Mammary epithelial cell (primary cell): ENCODE data around the gene SDR42E1.

Source experiments
- EZH2 ChIP-seq: IDR thresholded peaks from 2 replicates; pipeline ENCODE4 v1.6.1; 2012; ENCODE audit warnings: low read length, inconsistent platforms, borderline replicate concordance
- TF ChIP-seq, protein P1 (sequence below), 2 donors: IDR thresholded peaks in 1 of 2; conservative IDR thresholded peaks in 1 of 2; 2 replicates each; pipeline ENCODE4 v1.5.1; 2011 to 2012; ENCODE audit warnings: inconsistent platforms in 2 of 2, low read length in 2 of 2, mild to moderate bottlenecking in 2 of 2, control low read depth in 1 of 2, low read depth in 1 of 2; ENCODE audit not compliant: insufficient read depth in 1 of 2; ENCODE audit errors: extremely low read depth in 1 of 2

DNA sequence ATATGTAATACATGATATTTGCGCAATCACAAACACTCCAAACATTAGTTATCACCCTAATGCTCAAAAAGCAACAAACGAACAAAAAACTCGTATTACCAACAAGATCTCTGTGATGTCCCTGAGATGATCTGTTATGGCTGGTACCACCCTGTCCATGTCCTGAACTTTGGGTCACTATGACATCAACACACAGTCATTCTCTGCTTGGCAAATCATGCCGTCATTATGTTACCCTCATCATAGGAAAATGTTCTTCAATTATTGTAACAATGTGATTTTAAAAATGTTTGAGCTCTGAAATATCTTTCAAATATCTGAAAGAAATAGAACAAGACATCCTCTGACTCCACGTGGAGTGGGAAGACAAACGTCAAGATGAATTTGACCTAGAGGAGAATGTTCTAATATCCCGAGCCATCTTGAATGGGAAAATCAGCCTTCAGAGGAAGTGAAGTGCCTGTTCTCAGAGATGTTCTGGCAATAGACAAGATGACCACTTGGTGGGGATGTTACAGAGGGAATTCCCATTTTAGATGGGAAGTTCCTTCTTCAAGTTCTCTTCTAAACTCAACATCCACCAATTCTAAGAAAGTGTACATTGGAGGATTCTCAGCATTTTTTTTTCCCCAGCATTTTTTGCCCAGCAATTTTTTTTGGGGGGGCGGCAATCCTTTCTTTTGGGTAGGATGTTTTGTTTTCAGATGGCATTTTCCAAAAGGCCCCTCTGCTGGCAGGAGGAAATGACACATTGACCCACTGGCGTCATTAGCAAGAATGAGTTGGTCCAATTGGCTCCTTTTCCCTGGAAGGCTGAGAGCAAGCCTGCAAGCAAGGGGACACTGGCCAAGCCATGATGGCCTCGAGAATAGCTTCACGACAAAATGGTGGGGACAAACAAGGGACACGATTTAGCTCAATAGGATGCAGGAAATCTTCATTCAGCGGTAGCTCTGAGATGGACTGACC, 20.1 kb upstream of the SDR42E1 start:
- TF ChIP-seq, protein P1, sequence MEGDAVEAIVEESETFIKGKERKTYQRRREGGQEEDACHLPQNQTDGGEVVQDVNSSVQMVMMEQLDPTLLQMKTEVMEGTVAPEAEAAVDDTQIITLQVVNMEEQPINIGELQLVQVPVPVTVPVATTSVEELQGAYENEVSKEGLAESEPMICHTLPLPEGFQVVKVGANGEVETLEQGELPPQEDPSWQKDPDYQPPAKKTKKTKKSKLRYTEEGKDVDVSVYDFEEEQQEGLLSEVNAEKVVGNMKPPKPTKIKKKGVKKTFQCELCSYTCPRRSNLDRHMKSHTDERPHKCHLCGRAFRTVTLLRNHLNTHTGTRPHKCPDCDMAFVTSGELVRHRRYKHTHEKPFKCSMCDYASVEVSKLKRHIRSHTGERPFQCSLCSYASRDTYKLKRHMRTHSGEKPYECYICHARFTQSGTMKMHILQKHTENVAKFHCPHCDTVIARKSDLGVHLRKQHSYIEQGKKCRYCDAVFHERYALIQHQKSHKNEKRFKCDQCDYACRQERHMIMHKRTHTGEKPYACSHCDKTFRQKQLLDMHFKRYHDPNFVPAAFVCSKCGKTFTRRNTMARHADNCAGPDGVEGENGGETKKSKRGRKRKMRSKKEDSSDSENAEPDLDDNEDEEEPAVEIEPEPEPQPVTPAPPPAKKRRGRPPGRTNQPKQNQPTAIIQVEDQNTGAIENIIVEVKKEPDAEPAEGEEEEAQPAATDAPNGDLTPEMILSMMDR (conservative IDR thresholded peaks at IDR 0.05 in 1 of 2, IDR thresholded peaks at IDR 0.05 in 1 of 2; ENCODE audit: extremely low read depth in 1 of 2, insufficient read depth in 1 of 2, low read depth in 1 of 2, low read length in 2 of 2) = peak; percentile 74 to 79
- TF ChIP-seq EZH2 = no peak
